Spleen (tissue), 11 donors: ENCODE results near the gene GIGYF2. TPM values are rescaled to one million over a fixed set of nuclear protein-coding genes. Genes with fewer than 3 reads are reported as not detected.

Source experiments
- DNase-seq: peaks from one replicate; pipeline ENCODE4 v3.0.0-alpha.2; 2020
- H3K27ac ChIP-seq, 8 donors: fragments of 200-600 bp; sonication (generic) in 7 of 8; 1 replicate in 4 of 8; 2 replicates in 4 of 8; pipeline versions ENCODE4 v1.5.0 to v1.8.0; 2016 to 2021; ENCODE audit warnings: inconsistent platforms in 4 of 8, mild to moderate bottlenecking in 4 of 8, moderate library complexity in 1 of 8
- H3K27me3 ChIP-seq, 7 donors: fragments of 200-600 bp; sonication (generic) in 6 of 7; replicated peaks in 1 of 7; 1 replicate in 4 of 7; 2 replicates in 3 of 7; pipeline versions ENCODE4 v1.5.0 to v1.8.0; 2016 to 2021; ENCODE audit warnings: inconsistent platforms in 3 of 7, mild to moderate bottlenecking in 1 of 7
- H3K36me3 ChIP-seq, 6 donors: fragments of 200-600 bp; sonication (generic) in 5 of 6; 1 replicate in 4 of 6; 2 replicates in 2 of 6; pipeline versions ENCODE4 v1.5.0 to v1.8.0; 2016 to 2021; ENCODE audit warnings: inconsistent platforms in 2 of 6
- H3K4me1 ChIP-seq, 6 donors: fragments of 200-600 bp; sonication (generic) in 5 of 6; 1 replicate in 3 of 6; 2 replicates in 3 of 6; pipeline versions ENCODE4 v1.5.0 to v1.8.0; 2016 to 2021; ENCODE audit warnings: inconsistent platforms in 3 of 6
- H3K4me3 ChIP-seq, 8 donors: fragments of 200-600 bp; sonication (generic) in 7 of 8; 1 replicate in 4 of 8; 2 replicates in 4 of 8; pipeline versions ENCODE4 v1.5.0 to v1.8.0; 2016 to 2021; ENCODE audit warnings: inconsistent platforms in 4 of 8, mild to moderate bottlenecking in 4 of 8, moderate library complexity in 2 of 8
- H3K9me3 ChIP-seq, 8 donors: fragments of 200-600 bp; sonication (generic) in 7 of 8; 1 replicate in 4 of 8; 2 replicates in 4 of 8; pipeline versions ENCODE4 v1.5.0 to v1.8.0; 2016 to 2021; ENCODE audit warnings: inconsistent platforms in 4 of 8
- CTCF ChIP-seq, 11 experiments: fragments of 200-600 bp in 7 of 11; fragments of 450-650 bp in 4 of 11; sonication (generic) in 4 of 11; IDR thresholded peaks in 8 of 11; conservative IDR thresholded peaks in 3 of 11; 1 replicate in 7 of 11; 2 replicates in 4 of 11; pipeline versions ENCODE4 v1.4.0 to v1.8.0; 2016 to 2021; ENCODE audit warnings: antibody characterized with exemption in 11 of 11, inconsistent platforms in 4 of 11, mild to moderate bottlenecking in 1 of 11
- POLR2A ChIP-seq, 3 donors: fragments of 450-650 bp; IDR thresholded peaks; one replicate each; pipeline ENCODE4 v1.5.1; 2017; ENCODE audit warnings: antibody characterized with exemption in 3 of 3, mild to moderate bottlenecking in 1 of 3
- POLR2AphosphoS5 ChIP-seq, 3 donors: sonication (generic); formaldehyde crosslinking; IDR thresholded peaks; one replicate each; pipeline ENCODE4 v1.5.1; 2017; ENCODE audit warnings: antibody characterized with exemption in 3 of 3
- WGBS, 5 donors: extraction: QIAGEN DNeasy Blood & Tissue Kit in 3 of 5; methylation state at CpG; one replicate each; pipeline versions ENCODE4 v1.1.5 to v1.1.7; 2013 to 2018; 5-methylcytosine and 5-hydroxymethylcytosine counted together
- intact Hi-C: fragments of 100-400 bp; cut with DNase I; formaldehyde crosslinking; loops from one replicate; pipeline ENCODE4 v1.15.0; 2023; ENCODE audit warnings: low total_unique reads
- polyA plus RNA-seq, 3 donors: library from polyadenylated mRNA; stranded (reverse); fragments of 200-250 nt; gene quantifications; one replicate each; pipeline ENCODE4 v1.2.1, GENCODE V29; 2013
- total RNA-seq, 7 donors: library from RNA; depleted of rRNA in 3 of 7; stranded (reverse); fragments of >200 nt in 3 of 7; fragmentation: NEBNext Ultra II Directional in 4 of 7; extraction: Animal tissue kit (Norgen Biotek cat#: 25700) in 4 of 7; gene quantifications; one replicate each; pipeline versions ENCODE4 v1.1.0 to v1.2.1, GENCODE V29; 2016 to 2021
- donor health status: healthy with polysubstance abuse.
- donor health status: DM: no; HTN: no; CAD: no; lungs with moderate emphysema.
- donor health status: DM: no; HTN: no; CAD: no.
- donor health status: Bipolar disorder and iron deficiency.
- donor health status: healthy.
- donor health status: DM: no; HTN: no; CAD: no.
- donor health status: DM: yes; HTN: yes; CAD: no.

GIGYF2 gene
- total and polyA plus RNA-seq, 10 donors: 7.3 to 116 (median 97.2) TPM

GRCh38 chr2:232896720-232897597 lies 199.8 kb downstream of the GIGYF2 start:
- 85 to 93% (median 92%) methylated on average over 6 to 9 of the region's 9 CpGs for WGBS, 5 donors
- DNase-seq: no peak

DNA sequence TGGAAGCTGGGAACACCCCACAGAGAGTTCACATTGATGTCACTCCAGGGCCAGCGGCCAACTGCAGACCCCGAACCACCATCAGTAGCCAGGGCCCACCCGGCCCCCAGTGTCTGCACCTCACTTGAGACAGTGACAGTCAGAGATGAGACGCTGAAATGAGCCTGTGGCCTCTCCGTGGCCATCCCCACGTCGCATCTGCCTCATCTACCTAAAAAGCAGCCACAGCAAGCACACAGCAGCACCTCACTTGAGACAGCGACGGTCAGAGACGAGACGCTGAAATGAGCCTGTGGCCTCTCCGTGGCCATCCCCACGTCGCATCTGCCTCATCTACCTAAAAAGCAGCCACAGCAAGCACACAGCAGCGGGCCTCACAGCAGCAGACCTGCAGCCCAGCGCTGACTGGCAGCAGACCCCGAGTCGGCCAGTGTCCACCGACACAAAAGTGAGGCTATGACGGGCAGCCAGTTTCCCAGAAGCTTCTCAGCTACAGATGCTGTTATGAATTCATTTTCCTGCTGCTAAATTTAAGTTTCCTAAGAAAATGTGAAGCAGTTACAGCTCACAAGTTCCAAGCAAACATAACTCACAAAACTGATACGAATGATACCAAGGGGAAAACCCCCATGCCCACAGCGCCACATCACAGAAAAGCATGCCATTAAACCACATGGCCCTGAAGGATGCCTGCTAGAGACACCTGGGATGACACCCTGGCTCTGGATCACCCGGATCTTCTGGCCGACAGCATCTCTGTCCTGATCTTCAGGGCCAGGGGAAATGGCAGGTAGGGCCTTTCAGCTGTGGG lies 200.7 kb downstream of the GIGYF2 start:
- H3K27ac ChIP-seq: no peak overlapping the region
- H3K27me3 ChIP-seq: peaks cover 0 to 31% (median 0%) of the 10 kb centered on the region in 7 donors
- TF ChIP-seq POLR2AphosphoS5 (IDR thresholded peaks at IDR 0.05) (no peak), POLR2A (IDR thresholded peaks at IDR 0.05) (no peak), CTCF (IDR thresholded peaks at IDR 0.05 in 8 of 11, conservative IDR thresholded peaks at IDR 0.05 in 3 of 11) (no peak)
- intact Hi-C loops: no loop called here
- DNase-seq: no peak
- H3K4me3 ChIP-seq: no peak overlapping the region
- H3K36me3 ChIP-seq: no peaks in the 10 kb centered on the region
- no peaks in the 10 kb centered on the region for H3K9me3 ChIP-seq
- 90 to 94% (median 91%) methylated on average over 19 to 24 of the region's 24 CpGs for WGBS, 5 donors
- H3K4me1 ChIP-seq: peaks cover 0 to 12% (median 5%) of the 10 kb centered on the region in 6 donors

More at GRCh38 chr2:232896720-232897597, 199.8 kb downstream of the GIGYF2 start:
- no peaks in the 10 kb centered on the region for H3K9me3 ChIP-seq
- no peak for TF ChIP-seq CTCF (IDR thresholded peaks at IDR 0.05 in 8 of 11, conservative IDR thresholded peaks at IDR 0.05 in 3 of 11)
- H3K27me3 ChIP-seq: peaks cover 0 to 32% (median 0%) of the 10 kb centered on the region in 7 donors
- intact Hi-C loops: no loop called here
- no peak overlapping the region for H3K27ac ChIP-seq
- no peaks in the 10 kb centered on the region for H3K36me3 ChIP-seq
- peaks cover 0 to 11% (median 4%) of the 10 kb centered on the region in 6 donors for H3K4me1 ChIP-seq
- no peak overlapping the region for H3K4me3 ChIP-seq

GRCh38 chr2:232898592-232899543 lies 201.7 kb downstream of the GIGYF2 start:
- Histone ChIP-seq H3K9me3 (no peaks in the 10 kb centered on the region), H3K36me3 (no peaks in the 10 kb centered on the region), H3K4me1 (peaks cover 0 to 12% (median 5%) of the 10 kb centered on the region in 6 donors), H3K27me3 (peaks cover 0 to 26% (median 0%) of the 10 kb centered on the region in 7 donors), H3K27ac (no peak overlapping the region), H3K4me3 (no peak overlapping the region)
- intact Hi-C loops: no loop called here
- WGBS, 5 donors: 73 to 85% (median 80%) methylated on average over 18 of the region's 18 CpGs
- no peak for TF ChIP-seq CTCF (IDR thresholded peaks at IDR 0.05 in 8 of 11, conservative IDR thresholded peaks at IDR 0.05 in 3 of 11)
- TF ChIP-seq POLR2A (IDR thresholded peaks at IDR 0.05): no peak
- TF ChIP-seq POLR2AphosphoS5 (IDR thresholded peaks at IDR 0.05): no peak
- DNase-seq: no peak
